Posterior vena cava (tissue), 2 donors: ENCODE measurements around the gene ASXL2. TPM values are rescaled to one million over a fixed set of nuclear protein-coding genes. Genes with fewer than 3 reads are reported as not detected.
"Not testable (repeated sequence)": the region's sequence is repeated elsewhere in the genome, so short reads cannot be mapped to it uniquely, and the experiment has no call there.

Experiments used
- DNase-seq: peaks from one replicate; pipeline ENCODE4 v3.0.0-alpha.2; 2020; ENCODE audit warnings: low spot score
- intact Hi-C, 2 donors: fragments of 100-400 bp; cut with DNase I; formaldehyde crosslinking; loops; one replicate each; pipeline versions ENCODE4 v1.14.1 to v1.14.2; 2022 to 2023
- long read RNA-seq, 2 donors: library from polyadenylated mRNA; unstranded; transcript quantifications; one replicate each; pipeline ENCODE4 v2.0.0, GENCODE V29; 2020 to 2021
- total RNA-seq, 2 donors: library from RNA; stranded (reverse); fragmentation: NEBNext Ultra II Directional; extraction: Animal tissue kit (Norgen Biotek cat#: 25700); gene quantifications; one replicate each; pipeline ENCODE4 v1.2.1, GENCODE V29; 2021
- donor health status: DM: yes; HTN: yes; CAD: no.
- donor health status: DM: yes; HTN: yes; CAD: no.

The ASXL2 gene
- 10 to 100 TPM; 24.1 to 29.2 TPM for total RNA-seq
- long read RNA-seq, donor 1, partial matches to known transcripts = 0 of 3 reads
- long read RNA-seq, donor 1, other reads (novel, unspliced or antisense) = 3 of 3 reads
- long read RNA-seq, donor 2, partial matches to known transcripts = 0 of 4 reads
- long read RNA-seq, donor 2, other reads (novel, unspliced or antisense) = 4 of 4 reads

GRCh38 chr2:25878361-25879132 lies at the start of gene ASXL2:
TSS of gene ASXL2 (minus strand) at chr2:25878487. CDS start at chr2:25878222, 265 bp downstream.
- intact Hi-C loops = no loop called here
- peak; percentile 99 for DNase-seq

DNA sequence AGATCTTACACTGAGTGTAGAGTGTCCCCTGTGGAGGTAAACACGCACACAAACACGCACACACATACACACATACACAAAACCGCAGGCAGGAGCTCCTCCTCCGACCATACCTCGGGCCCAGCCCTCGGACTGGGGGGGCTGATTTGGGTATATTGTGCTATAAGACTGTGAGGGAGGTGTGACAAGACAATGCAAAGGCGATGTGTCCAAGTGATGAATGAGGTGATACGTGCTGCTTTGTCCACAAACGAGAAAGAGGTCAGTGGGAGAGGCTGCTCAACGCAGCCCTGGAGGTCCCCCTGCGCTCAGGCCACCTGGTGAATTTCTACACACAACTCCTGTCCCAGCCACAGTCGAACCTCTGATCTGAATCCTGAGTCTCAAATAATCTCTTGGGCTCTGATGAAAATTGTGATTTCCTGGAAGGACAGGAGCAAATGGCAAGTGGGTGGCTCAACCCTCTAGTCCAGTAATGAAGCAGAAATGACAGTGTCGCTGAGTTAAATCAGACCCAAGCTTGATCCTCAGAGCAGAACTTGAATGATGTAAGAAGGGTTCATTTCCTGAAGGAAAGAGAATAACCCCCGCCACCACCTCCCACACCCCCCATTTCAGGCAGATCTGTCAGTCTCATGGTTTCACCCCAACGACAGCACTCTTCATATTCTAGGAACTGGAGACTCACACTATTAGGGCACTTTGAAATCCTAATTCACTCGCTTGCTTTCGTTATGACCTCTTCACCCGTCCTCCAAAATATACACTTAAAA lies 48.9 kb upstream of the ASXL2 start:
- DNase-seq = no peak
- intact Hi-C loops = no loop called here

DNA sequence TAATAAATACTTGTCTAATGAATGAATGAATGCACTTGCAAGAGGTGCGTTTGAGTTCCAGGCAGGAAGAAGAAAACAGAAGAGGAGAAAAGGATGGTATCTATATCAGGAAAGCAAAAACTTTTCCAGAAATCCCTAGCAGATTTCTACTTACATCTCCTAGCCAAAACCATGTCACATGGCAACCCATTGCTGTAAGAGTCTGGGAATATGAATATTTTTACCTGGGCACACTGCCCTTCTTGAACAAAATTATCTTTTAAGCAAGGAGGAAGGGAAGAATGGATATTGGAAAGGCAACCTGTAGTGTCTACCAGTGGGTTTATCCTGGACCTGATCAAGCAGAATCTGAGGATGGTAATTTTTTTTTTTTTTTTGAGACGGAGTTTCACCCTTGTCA lies 44.2 kb upstream of the ASXL2 start:
- no peak for DNase-seq
- intact Hi-C loops = no loop called here

GRCh38 chr2:25920786-25921415 lies 42.6 kb upstream of the ASXL2 start:
- DNase-seq = no peak
- intact Hi-C loops = no loop called here

DNA sequence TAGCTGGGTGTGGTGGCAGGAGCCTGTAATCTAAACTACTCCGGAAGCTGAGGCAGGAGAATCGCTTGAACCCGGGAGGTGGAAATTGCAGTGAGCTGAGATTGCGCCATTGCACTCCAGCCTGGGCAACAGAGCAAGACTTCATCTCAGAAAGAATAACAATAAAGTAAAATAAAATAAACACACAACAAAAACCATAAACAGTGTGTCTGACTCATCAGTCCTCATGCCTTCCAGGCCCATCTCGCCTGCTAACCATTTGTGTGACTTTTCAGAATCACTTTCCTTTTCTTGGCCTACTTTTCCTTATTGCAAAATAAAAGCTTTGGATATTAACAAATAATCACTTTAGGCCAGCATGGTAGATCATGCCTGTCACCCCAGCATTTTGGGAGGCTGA lies 42.0 kb upstream of the ASXL2 start:
- intact Hi-C loops = no loop called here
- no peak for DNase-seq

- no peak for DNase-seq
- intact Hi-C loops = no loop called here
These were observed 39.5 kb upstream of the ASXL2 start for GRCh38 chr2:25917832-25918231.

DNA sequence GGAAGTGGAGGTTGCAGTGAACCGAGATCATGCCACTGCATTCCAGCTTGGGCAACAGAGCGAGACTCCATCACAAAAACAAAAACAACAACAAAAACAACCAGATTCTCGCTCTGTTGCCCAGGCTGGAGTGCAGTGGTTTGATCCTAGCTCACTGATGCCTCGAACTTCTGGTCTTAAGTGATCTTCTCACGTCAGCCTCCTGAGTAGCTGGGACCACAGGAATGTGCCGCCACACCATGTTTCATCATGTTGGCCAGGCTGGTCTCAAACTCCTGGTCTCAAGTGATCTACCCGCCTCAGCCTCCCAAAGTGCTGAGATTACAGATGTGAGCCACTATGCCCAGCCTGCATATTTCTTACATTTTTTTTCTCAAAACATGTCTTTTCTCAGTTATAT lies 39.1 kb upstream of the ASXL2 start:
- intact Hi-C loops, DNase-seq: not testable (repeated sequence)

DNA sequence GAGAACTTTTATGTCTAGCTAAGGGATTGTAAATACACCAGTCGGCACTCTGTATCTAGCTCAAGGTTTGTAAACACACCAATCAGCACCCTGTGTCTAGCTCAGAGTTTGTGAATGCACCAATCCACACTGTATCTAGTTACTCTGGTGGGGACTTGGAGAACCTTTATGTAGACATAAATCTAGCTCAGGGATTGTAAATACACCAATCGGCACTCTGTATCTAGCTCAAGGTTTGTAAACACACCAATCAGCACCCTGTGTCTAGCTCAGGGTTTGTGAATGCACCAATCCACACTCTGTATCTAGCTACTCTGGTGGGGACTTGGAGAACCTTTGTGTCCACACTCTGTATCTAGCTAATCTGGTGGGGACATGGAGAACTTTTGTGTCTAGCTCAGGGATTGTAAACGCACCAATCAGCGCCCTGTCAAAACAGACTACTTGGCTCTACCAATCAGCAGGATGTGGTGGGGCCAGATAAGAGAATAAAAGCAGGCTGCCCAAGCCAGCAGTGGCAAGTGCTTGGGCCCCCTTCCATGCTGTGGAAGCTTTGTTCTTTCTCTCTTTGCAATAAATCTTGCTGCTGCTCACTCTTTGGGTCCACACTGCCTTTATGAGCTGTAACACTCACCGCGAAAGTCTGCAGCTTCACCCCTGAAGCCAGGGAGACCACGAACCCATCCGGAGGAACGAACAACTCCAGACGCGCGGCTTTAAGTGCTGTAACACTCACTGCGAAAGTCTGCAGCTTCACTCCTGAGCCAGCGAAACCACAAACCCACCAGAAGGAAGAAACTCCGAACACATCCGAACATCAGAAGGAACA lies 37.9 kb upstream of the ASXL2 start:
- DNase-seq, intact Hi-C loops: not testable (repeated sequence)

DNA sequence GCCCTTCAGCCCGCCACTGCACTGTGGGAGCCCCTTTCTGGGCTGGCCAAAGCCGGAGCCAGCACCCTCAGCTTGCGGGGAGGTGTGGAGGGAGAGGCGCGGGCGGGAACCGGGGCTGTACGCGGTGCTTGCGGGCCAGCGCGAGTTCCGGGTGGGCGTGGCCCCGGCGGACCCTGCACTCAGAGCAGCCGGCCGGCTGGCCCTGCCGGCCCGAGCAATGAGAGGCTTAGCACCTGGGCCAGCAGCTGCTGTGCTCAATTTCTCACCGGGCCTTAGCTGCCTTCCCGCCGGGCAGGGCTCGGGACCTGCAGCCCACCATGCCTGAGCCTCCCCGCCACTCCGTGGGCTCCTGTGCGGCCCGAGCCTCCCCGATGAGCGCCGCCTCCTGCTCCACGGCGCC lies 37.1 kb upstream of the ASXL2 start:
- not testable (repeated sequence) for DNase-seq

GRCh38 chr2:25913696-25913973 lies 35.3 kb upstream of the ASXL2 start:
- intact Hi-C loops = not testable (repeated sequence)
- peak; percentile 31 for DNase-seq

More for the DNA sequence above, 37.1 kb upstream of the ASXL2 start:
- intact Hi-C loops = not testable (repeated sequence)

GRCh38 chr2:25912851-25913695 lies 34.8 kb upstream of the ASXL2 start:
- peak; percentile 16 for DNase-seq
- intact Hi-C loops = no loop called here

DNA sequence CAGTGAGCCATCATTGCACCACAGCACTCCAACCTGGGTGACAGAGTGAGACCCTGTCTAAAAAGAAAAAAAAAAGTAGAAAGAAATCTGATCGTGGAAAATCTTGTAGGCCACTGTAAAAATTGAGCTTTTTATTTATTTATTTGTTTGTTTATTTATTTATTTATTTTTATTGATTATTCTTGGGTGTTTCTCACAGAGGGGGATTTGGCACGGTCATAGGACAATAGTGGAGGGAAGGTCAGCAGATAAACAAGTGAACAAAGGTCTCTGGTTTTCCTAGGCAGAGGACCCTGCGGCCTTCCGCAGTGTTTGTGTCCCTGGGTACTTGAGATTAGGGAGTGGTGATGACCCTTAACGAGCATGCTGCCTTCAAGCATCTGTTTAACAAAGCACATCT lies 31.3 kb upstream of the ASXL2 start:
- intact Hi-C loops, DNase-seq: not testable (repeated sequence)

- intact Hi-C loops = no loop called here
- DNase-seq = peak; percentile 17
These were observed 26.8 kb upstream of the ASXL2 start for GRCh38 chr2:25905126-25905525.

DNA sequence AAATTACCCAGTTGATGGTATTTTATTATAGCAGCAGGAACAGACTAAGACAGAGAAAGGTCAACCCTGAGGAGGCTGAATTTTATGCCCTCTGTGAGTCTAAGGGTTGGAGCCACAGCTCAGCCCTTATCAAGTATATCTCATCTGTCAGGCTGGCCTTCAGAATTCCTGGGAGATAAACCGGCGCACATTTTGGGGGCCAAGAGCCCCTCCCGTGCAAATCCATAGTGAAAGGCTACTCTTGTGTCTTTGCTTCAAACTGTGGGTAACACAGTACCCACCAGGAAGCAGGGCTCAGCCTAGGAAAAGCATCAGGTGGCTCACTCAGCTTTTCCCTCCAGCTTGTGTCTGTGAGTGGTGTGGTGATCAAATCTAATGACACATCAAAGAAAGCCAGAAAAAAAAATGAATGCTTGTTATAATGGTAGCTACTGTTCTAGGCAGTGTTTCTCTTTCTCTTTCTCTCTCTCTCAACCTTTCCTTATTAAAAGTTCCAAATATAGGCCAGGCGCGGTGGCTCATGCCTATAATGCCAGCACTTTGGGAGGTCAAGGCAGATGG lies 25.0 kb upstream of the ASXL2 start:
- intact Hi-C loops = no loop called here
- no peak for DNase-seq

DNA sequence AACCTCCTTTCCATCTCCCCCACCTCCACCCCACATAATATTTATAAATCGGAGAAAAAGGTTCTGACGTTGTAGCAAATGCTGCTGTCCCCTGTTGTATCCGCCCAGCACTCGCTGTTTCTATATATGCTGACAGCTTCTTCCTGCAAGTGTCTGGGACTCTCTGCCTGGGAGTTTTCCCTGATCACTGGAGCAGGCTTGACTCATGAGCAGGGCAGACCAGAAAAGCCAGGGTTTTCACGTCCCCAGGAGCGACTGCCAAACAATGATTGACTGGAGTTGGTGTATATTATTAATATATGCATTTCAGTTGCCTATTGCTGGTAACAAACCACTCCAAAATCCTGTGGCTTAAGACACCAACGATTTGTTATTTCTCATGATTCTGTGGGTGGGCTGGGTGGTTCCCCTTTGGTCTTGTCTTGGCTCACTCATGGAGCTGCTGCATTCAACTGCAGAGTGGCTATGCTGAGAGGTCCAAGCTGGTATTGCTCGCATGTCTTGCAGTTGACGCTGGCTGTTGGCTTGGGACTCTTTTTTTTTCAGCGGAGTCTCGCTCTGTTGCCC lies 21.2 kb upstream of the ASXL2 start:
- no peak for DNase-seq
- intact Hi-C loops = no loop called here

DNA sequence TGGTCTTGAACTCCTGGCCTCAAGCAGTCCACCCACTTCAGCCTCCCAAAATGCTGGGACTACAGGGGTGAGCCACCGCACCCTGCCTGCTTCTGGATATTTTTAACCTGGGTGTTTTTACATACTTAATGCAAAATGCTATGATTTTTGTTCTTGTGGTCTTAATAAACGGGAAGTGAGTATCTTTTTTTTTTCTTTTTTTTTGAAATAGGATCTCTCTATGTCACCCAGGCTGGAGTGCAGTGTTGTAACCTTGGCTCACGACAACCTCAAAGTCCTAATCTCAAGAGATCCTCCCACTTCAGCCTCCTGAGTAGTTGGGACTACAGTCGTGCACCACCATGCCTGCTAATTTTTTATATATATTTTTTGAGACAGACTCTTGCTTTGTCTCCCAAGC lies 19.2 kb upstream of the ASXL2 start:
- intact Hi-C loops = no loop called here
- no peak for DNase-seq

GRCh38 chr2:25896308-25896707 lies 18.0 kb upstream of the ASXL2 start:
- DNase-seq, intact Hi-C loops: not testable (repeated sequence)

DNA sequence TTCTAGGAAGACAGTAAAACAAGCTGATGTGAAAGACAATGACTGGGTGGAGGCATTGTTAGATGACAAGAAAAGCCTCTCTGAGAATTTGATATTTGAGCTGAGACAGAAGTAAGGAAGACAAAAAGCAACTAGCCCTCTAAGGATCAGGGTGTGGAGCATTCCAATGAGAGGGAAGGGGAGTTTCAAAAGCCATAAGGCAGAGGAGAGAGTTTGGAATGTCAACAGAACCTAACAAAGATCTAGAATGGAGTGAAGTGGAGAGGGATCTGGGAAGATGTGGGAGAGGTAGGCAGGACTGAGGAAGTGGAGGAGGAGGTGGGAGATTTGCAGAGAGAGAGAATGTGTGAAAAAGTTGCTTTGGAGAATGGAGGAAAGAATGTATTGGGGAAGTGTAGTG lies 17.3 kb upstream of the ASXL2 start:
- DNase-seq = no peak
- intact Hi-C loops = loop anchor here in 1 of 2 donors (2.0 kb wide), 1 partner anchor 51 kb away; no protein-coding TSS in a partner anchor
